Tibial nerve (tissue), 4 donors: ENCODE results near the gene ART1.

Experiments
- EP300 ChIP-seq, 2 donors: sonication (generic); formaldehyde crosslinking; IDR thresholded peaks; one replicate each; pipeline ENCODE4 v1.6.1; 2017; ENCODE audit warnings: antibody characterized with exemption in 2 of 2, mild to moderate bottlenecking in 1 of 2
- TF ChIP-seq, protein P1 (sequence below), 5 experiments: fragments of 200-600 bp in 3 of 5; fragments of 450-650 bp in 2 of 5; sonication (generic) in 3 of 5; IDR thresholded peaks; one replicate each; pipeline ENCODE4 v1.5.1; 2016 to 2019; ENCODE audit warnings: antibody characterized with exemption in 5 of 5, mild to moderate bottlenecking in 3 of 5, moderate library complexity in 2 of 5

DNA sequence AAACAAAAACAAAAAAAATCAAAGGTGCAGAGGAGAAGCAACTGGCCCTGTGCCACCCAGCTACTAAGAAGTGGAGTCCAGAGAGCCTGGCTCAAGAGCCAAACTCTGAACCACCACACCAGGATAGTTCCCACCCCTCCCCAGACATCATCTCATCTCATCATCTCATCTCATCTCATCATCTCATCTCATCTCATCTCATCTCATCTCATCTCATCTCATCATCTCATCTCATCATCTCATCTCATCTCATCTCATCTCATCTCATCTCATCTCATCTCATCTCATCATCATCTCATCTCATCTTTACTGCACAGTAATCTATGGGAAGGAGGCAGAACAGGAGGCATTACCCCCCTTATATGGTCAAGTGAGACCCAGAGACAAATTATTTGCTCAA, 17.9 kb downstream of the ART1 start:
- TF ChIP-seq EP300 (IDR thresholded peaks at IDR 0.05): no peak
- TF ChIP-seq, protein P1, sequence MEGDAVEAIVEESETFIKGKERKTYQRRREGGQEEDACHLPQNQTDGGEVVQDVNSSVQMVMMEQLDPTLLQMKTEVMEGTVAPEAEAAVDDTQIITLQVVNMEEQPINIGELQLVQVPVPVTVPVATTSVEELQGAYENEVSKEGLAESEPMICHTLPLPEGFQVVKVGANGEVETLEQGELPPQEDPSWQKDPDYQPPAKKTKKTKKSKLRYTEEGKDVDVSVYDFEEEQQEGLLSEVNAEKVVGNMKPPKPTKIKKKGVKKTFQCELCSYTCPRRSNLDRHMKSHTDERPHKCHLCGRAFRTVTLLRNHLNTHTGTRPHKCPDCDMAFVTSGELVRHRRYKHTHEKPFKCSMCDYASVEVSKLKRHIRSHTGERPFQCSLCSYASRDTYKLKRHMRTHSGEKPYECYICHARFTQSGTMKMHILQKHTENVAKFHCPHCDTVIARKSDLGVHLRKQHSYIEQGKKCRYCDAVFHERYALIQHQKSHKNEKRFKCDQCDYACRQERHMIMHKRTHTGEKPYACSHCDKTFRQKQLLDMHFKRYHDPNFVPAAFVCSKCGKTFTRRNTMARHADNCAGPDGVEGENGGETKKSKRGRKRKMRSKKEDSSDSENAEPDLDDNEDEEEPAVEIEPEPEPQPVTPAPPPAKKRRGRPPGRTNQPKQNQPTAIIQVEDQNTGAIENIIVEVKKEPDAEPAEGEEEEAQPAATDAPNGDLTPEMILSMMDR (IDR thresholded peaks at IDR 0.05): no peak
